ENCODE measurements around the gene NPDC1. TPM values are rescaled to one million over a fixed set of nuclear protein-coding genes. Genes with fewer than 3 reads are reported as not detected.
A peak's percentile ranks its signal among the peaks of the same experiment; 100 is the strongest.
"Not testable (repeated sequence)": the region's sequence is repeated elsewhere in the genome, so short reads cannot be mapped to it uniquely, and the experiment has no call there.

Gene NPDC1
- total RNA-seq, 2 experiments from 2014 or later = 35.5 to 41.4 TPM

- DNase-seq; H3K27ac Mint-ChIP-seq; H3K4me3 Mint-ChIP-seq; H3K36me3 Mint-ChIP-seq (ENCODE audit: low read depth); H3K9me3 Mint-ChIP-seq; H3K27me3 Mint-ChIP-seq; H3K4me1 Mint-ChIP-seq; POLR2A ChIA-PET: not testable (repeated sequence)
- CTCF ChIA-PET = interaction anchor here (1.9 to 10.6 kb wide), 2 partner anchors 24 to 28 kb away, joined by 6 to 157 read pairs; partner anchors contain the start of genes ABCA2, FUT7 and MAN1B1
These were observed 16.8 kb upstream of the NPDC1 start for GRCh38 chr9:137062798-137063197.

- H3K4me3 Mint-ChIP-seq = no peak overlapping the region
- peaks cover 5% of the 10 kb centered on the region for H3K36me3 Mint-ChIP-seq (ENCODE audit: low read depth)
- H3K27me3 Mint-ChIP-seq = no peaks in the 10 kb centered on the region
- no peak overlapping the region for H3K27ac Mint-ChIP-seq
- ChIA-PET POLR2A (no interaction called here), CTCF (interaction anchor here (1.9 to 10.6 kb wide), 2 partner anchors 24 to 28 kb away, joined by 6 to 157 read pairs; partner anchors contain the start of genes ABCA2, FUT7 and MAN1B1)
- H3K9me3 Mint-ChIP-seq = no peaks in the 10 kb centered on the region
- no peak for DNase-seq
- no peaks in the 10 kb centered on the region for H3K4me1 Mint-ChIP-seq
These were observed 16.4 kb upstream of the NPDC1 start for GRCh38 chr9:137062384-137062783.

- no peak for DNase-seq
- H3K9me3 Mint-ChIP-seq = no peaks in the 10 kb centered on the region
- ChIA-PET POLR2A (no interaction called here), CTCF (interaction anchor here (0.8 to 2.7 kb wide), 6 partner anchors 9 to 178 kb away, joined by 3 to 14 read pairs (median 6); partner anchors contain the start of genes C8G and FBXW5)
- H3K4me3 Mint-ChIP-seq = no peak overlapping the region
- no peaks in the 10 kb centered on the region for H3K4me1 Mint-ChIP-seq
- H3K27me3 Mint-ChIP-seq = peaks cover 2% of the 10 kb centered on the region
- no peak overlapping the region for H3K27ac Mint-ChIP-seq
- H3K36me3 Mint-ChIP-seq (ENCODE audit: low read depth) = no peaks in the 10 kb centered on the region
These were observed 12.7 kb upstream of the NPDC1 start for GRCh38 chr9:137058521-137059234.

GRCh38 chr9:137057545-137057944 lies 11.6 kb upstream of the NPDC1 start:
- no peak for DNase-seq
- POLR2A ChIA-PET = no interaction called here
- CTCF ChIA-PET = interaction anchor here (1.9 to 2.7 kb wide), 3 partner anchors 10 to 22 kb away, joined by 7 to 14 read pairs (median 13); no protein-coding TSS in a partner anchor
- Mint-ChIP-seq H3K27me3 (peaks cover 6% of the 10 kb centered on the region), H3K27ac (no peak overlapping the region), H3K4me1 (no peaks in the 10 kb centered on the region), H3K9me3 (no peaks in the 10 kb centered on the region), H3K36me3 (ENCODE audit: low read depth) (no peaks in the 10 kb centered on the region), H3K4me3 (no peak overlapping the region)

GRCh38 chr9:137056739-137057415 lies 10.9 kb upstream of the NPDC1 start:
- H3K36me3 Mint-ChIP-seq (ENCODE audit: low read depth) = no peaks in the 10 kb centered on the region
- no peaks in the 10 kb centered on the region for H3K9me3 Mint-ChIP-seq
- H3K4me3 Mint-ChIP-seq = no peak overlapping the region
- H3K27ac Mint-ChIP-seq = no peak overlapping the region
- no peak for DNase-seq
- no peaks in the 10 kb centered on the region for H3K4me1 Mint-ChIP-seq
- peaks cover 13% of the 10 kb centered on the region for H3K27me3 Mint-ChIP-seq
- ChIA-PET CTCF (interaction anchor here (1.9 to 2.5 kb wide), 2 partner anchors 9 to 10 kb away, joined by 8 to 18 read pairs; partner anchors contain the start of gene NPDC1), POLR2A (no interaction called here)

GRCh38 chr9:137055385-137056364 lies 9.7 kb upstream of the NPDC1 start:
- POLR2A ChIA-PET = no interaction called here

GRCh38 chr9:137054932-137055384 lies 9.0 kb upstream of the NPDC1 start:
- CTCF ChIA-PET = interaction anchor here (0.5 to 2.5 kb wide), 9 partner anchors 8 to 265 kb away, joined by 3 to 18 read pairs (median 5); partner anchors contain the start of genes AJM1 and NPDC1
- POLR2A ChIA-PET = no interaction called here
- no peak overlapping the region for H3K27ac Mint-ChIP-seq
- DNase-seq = no peak
- no peaks in the 10 kb centered on the region for H3K9me3 Mint-ChIP-seq
- H3K4me3 Mint-ChIP-seq = no peak overlapping the region
- no peaks in the 10 kb centered on the region for H3K4me1 Mint-ChIP-seq
- no peaks in the 10 kb centered on the region for H3K36me3 Mint-ChIP-seq (ENCODE audit: low read depth)
- H3K27me3 Mint-ChIP-seq = peaks cover 18% of the 10 kb centered on the region

More at GRCh38 chr9:137055385-137056364, 9.7 kb upstream of the NPDC1 start:
- Mint-ChIP-seq H3K27me3 (peaks cover 13% of the 10 kb centered on the region), H3K9me3 (no peaks in the 10 kb centered on the region), H3K4me3 (no peak overlapping the region), H3K4me1 (no peaks in the 10 kb centered on the region), H3K36me3 (ENCODE audit: low read depth) (no peaks in the 10 kb centered on the region), H3K27ac (no peak overlapping the region)
- no peak for DNase-seq
- CTCF ChIA-PET = interaction anchor here (1.0 to 2.5 kb wide), 8 partner anchors 8 to 213 kb away, joined by 3 to 18 read pairs (median 6); partner anchors contain the start of genes AJM1 and NPDC1

- H3K9me3 Mint-ChIP-seq = no peaks in the 10 kb centered on the region
- H3K27ac Mint-ChIP-seq = no peak within 1 kb of the TSS
- peak; percentile 33 for DNase-seq
- peaks cover 6% of the 10 kb centered on the region for H3K4me1 Mint-ChIP-seq
- CTCF ChIA-PET = interaction anchor here (0.5 to 2.5 kb wide), 7 partner anchors 8 to 265 kb away, joined by 3 to 18 read pairs (median 8); partner anchors contain the start of genes AJM1 and NPDC1
- peaks cover 24% of the 10 kb centered on the region for H3K27me3 Mint-ChIP-seq
- no peak within 1 kb of the TSS for H3K4me3 Mint-ChIP-seq
- H3K36me3 Mint-ChIP-seq (ENCODE audit: low read depth) = no peaks in the 10 kb centered on the region
- POLR2A ChIA-PET = no interaction called here
These were observed 8.3 kb upstream of the NPDC1 start, which contains the start of gene ENTPD2 for GRCh38 chr9:137053944-137054931. Gene ENTPD2, minus strand, starts transcription at chr9:137054061. Its CDS starts 64 bp downstream, at chr9:137053997.

- Mint-ChIP-seq H3K36me3 (ENCODE audit: low read depth) (no peaks in the 10 kb centered on the region), H3K27ac (no peak overlapping the region), H3K9me3 (no peaks in the 10 kb centered on the region), H3K27me3 (peaks cover 24% of the 10 kb centered on the region), H3K4me1 (peaks cover 6% of the 10 kb centered on the region), H3K4me3 (no peak overlapping the region)
- CTCF ChIA-PET = interaction anchor here (1.0 to 1.2 kb wide), 3 partner anchors 18 to 211 kb away, joined by 4 to 7 read pairs (median 4); partner anchors contain the start of genes AJM1 and SAPCD2
- DNase-seq = no peak
- POLR2A ChIA-PET = no interaction called here
These were observed 7.3 kb upstream of the NPDC1 start for GRCh38 chr9:137052998-137053943.

GRCh38 chr9:137052293-137052692 lies 6.3 kb upstream of the NPDC1 start:
- H3K9me3 Mint-ChIP-seq = no peaks in the 10 kb centered on the region

More at GRCh38 chr9:137052293-137052692, 6.3 kb upstream of the NPDC1 start:
- DNase-seq = no peak
- peaks cover 31% of the 10 kb centered on the region for H3K27me3 Mint-ChIP-seq
- POLR2A ChIA-PET = no interaction called here
- no peaks in the 10 kb centered on the region for H3K36me3 Mint-ChIP-seq (ENCODE audit: low read depth)
- CTCF ChIA-PET = interaction anchor here (0.9 to 1.2 kb wide), 5 partner anchors 15 to 210 kb away, joined by 3 to 7 read pairs (median 4); partner anchors contain the start of genes AJM1 and SAPCD2
- H3K27ac Mint-ChIP-seq = no peak overlapping the region
- H3K4me1 Mint-ChIP-seq = peaks cover 6% of the 10 kb centered on the region
- H3K4me3 Mint-ChIP-seq = no peak overlapping the region

Data from activated CD4-positive, alpha-beta T cell treated with anti-CD3 and anti-CD28 coated beads, Interleukin-2, amount 10 ng/mL, durations not matched to agents 7 days and 5 days (primary cell).